ENCODE results near the gene SPEG. TPM values are rescaled to one million over a fixed set of nuclear protein-coding genes. Genes with fewer than 3 reads are reported as not detected.

SPEG gene
- total RNA-seq, 1 donor from 2014 or later = 71.2 TPM

GRCh38 chr2:219468410-219469185 is 34.0 kb downstream of the SPEG start:
- Histone ChIP-seq H3K9me3 (ENCODE audit: insufficient read depth, low read depth, low read length) (no peaks in the 10 kb centered on the region), H3K4me1 (ENCODE audit: insufficient read depth, low read length) (peaks cover 14% of the 10 kb centered on the region), H3K9ac (ENCODE audit: low read length) (peak overlapping the region; percentile 24), H3K4me3 (ENCODE audit: insufficient read depth, low read depth, low read length) (no peak overlapping the region), H3K79me2 (ENCODE audit: insufficient read depth, low read length) (no peaks in the 10 kb centered on the region), H4K20me1 (ENCODE audit: insufficient read depth, low read length) (no peaks in the 10 kb centered on the region), H2AFZ (ENCODE audit: low read depth, low read length) (no peak overlapping the region), H3K27me3 (ENCODE audit: insufficient read depth, low read length) (no peaks in the 10 kb centered on the region), H3K36me3 (ENCODE audit: insufficient read depth, low read length) (peaks cover 7% of the 10 kb centered on the region), H3K27ac (ENCODE audit: low read depth, low read length) (peak overlapping the region; percentile 13), H3K4me2 (ENCODE audit: low read length) (no peak overlapping the region)
- no peak for DNase-seq (ENCODE audit: low read depth)
- TF ChIP-seq EZH2 (IDR thresholded peaks at IDR 0.05; ENCODE audit: insufficient read depth, low read length) (no peak), CTCF (IDR thresholded peaks at IDR 0.05; ENCODE audit: insufficient read depth, low read depth, low read length) (no peak)
- H3K4me1 Mint-ChIP-seq (ENCODE audit: low read depth, unreplicated experiment) = peaks cover 12% of the 10 kb centered on the region
- no peak overlapping the region for H3K4me3 Mint-ChIP-seq (ENCODE audit: unreplicated experiment)
- FAIRE-seq = no peak
- H3K9me3 Mint-ChIP-seq (ENCODE audit: unreplicated experiment) = no peaks in the 10 kb centered on the region
- H3K27ac Mint-ChIP-seq (ENCODE audit: unreplicated experiment) = no peak overlapping the region
- H3K27me3 Mint-ChIP-seq (ENCODE audit: low read depth, unreplicated experiment) = peaks cover 5% of the 10 kb centered on the region
- peaks cover 29% of the 10 kb centered on the region for H3K36me3 Mint-ChIP-seq (ENCODE audit: low read depth, unreplicated experiment)

- no peaks in the 10 kb centered on the region for H4K20me1 ChIP-seq (ENCODE audit: insufficient read depth, low read length)
- H3K9me3 Mint-ChIP-seq (ENCODE audit: unreplicated experiment) = no peaks in the 10 kb centered on the region
- no peak overlapping the region for H2AFZ ChIP-seq (ENCODE audit: low read depth, low read length)
- H3K36me3 Mint-ChIP-seq (ENCODE audit: low read depth, unreplicated experiment) = peaks cover 29% of the 10 kb centered on the region
- FAIRE-seq (no peak), DNase-seq (ENCODE audit: low read depth) (peak; percentile 72)
- H3K79me2 ChIP-seq (ENCODE audit: insufficient read depth, low read length) = no peaks in the 10 kb centered on the region
- H3K27ac Mint-ChIP-seq (ENCODE audit: unreplicated experiment) = no peak overlapping the region
- peak overlapping the region; percentile 24 for H3K9ac ChIP-seq (ENCODE audit: low read length)
- H3K9me3 ChIP-seq (ENCODE audit: insufficient read depth, low read depth, low read length) = no peaks in the 10 kb centered on the region
- peaks cover 12% of the 10 kb centered on the region for H3K4me1 Mint-ChIP-seq (ENCODE audit: low read depth, unreplicated experiment)
- H3K27ac ChIP-seq (ENCODE audit: low read depth, low read length) = peak overlapping the region; percentile 13
- H3K4me3 ChIP-seq (ENCODE audit: insufficient read depth, low read depth, low read length) = no peak overlapping the region
- peaks cover 7% of the 10 kb centered on the region for H3K27me3 Mint-ChIP-seq (ENCODE audit: low read depth, unreplicated experiment)
- H3K4me3 Mint-ChIP-seq (ENCODE audit: unreplicated experiment) = peak overlapping the region; percentile 34
- H3K27me3 ChIP-seq (ENCODE audit: insufficient read depth, low read length) = no peaks in the 10 kb centered on the region
- H3K4me1 ChIP-seq (ENCODE audit: insufficient read depth, low read length) = peaks cover 14% of the 10 kb centered on the region
- TF ChIP-seq CTCF (IDR thresholded peaks at IDR 0.05; ENCODE audit: insufficient read depth, low read depth, low read length) (no peak), EZH2 (IDR thresholded peaks at IDR 0.05; ENCODE audit: insufficient read depth, low read length) (no peak)
- peaks cover 8% of the 10 kb centered on the region for H3K36me3 ChIP-seq (ENCODE audit: insufficient read depth, low read length)
- H3K4me2 ChIP-seq (ENCODE audit: low read length) = no peak overlapping the region
Measured at GRCh38 chr2:219469186-219469724, 34.6 kb downstream of the SPEG start.

GRCh38 chr2:219470429-219470828 is 35.8 kb downstream of the SPEG start:
- H3K27ac Mint-ChIP-seq (ENCODE audit: unreplicated experiment) = peak overlapping the region; percentile 34
- H3K27ac ChIP-seq (ENCODE audit: low read depth, low read length) = no peak overlapping the region
- H3K79me2 ChIP-seq (ENCODE audit: insufficient read depth, low read length) = no peaks in the 10 kb centered on the region
- no peaks in the 10 kb centered on the region for H3K27me3 ChIP-seq (ENCODE audit: insufficient read depth, low read length)
- no peak overlapping the region for H3K4me3 Mint-ChIP-seq (ENCODE audit: unreplicated experiment)
- peaks cover 22% of the 10 kb centered on the region for H3K36me3 Mint-ChIP-seq (ENCODE audit: low read depth, unreplicated experiment)
- H3K4me1 Mint-ChIP-seq (ENCODE audit: low read depth, unreplicated experiment) = peaks cover 12% of the 10 kb centered on the region
- H4K20me1 ChIP-seq (ENCODE audit: insufficient read depth, low read length) = no peaks in the 10 kb centered on the region
- H3K4me3 ChIP-seq (ENCODE audit: insufficient read depth, low read depth, low read length) = no peak overlapping the region
- H3K9me3 ChIP-seq (ENCODE audit: insufficient read depth, low read depth, low read length) = no peaks in the 10 kb centered on the region
- no peak overlapping the region for H3K4me2 ChIP-seq (ENCODE audit: low read length)
- H3K36me3 ChIP-seq (ENCODE audit: insufficient read depth, low read length) = peaks cover 9% of the 10 kb centered on the region
- H3K4me1 ChIP-seq (ENCODE audit: insufficient read depth, low read length) = peaks cover 16% of the 10 kb centered on the region
- H2AFZ ChIP-seq (ENCODE audit: low read depth, low read length) = no peak overlapping the region
- no peak overlapping the region for H3K9ac ChIP-seq (ENCODE audit: low read length)
- FAIRE-seq = no peak
- H3K9me3 Mint-ChIP-seq (ENCODE audit: unreplicated experiment) = no peaks in the 10 kb centered on the region
- no peak for DNase-seq (ENCODE audit: low read depth)
- H3K27me3 Mint-ChIP-seq (ENCODE audit: low read depth, unreplicated experiment) = peaks cover 7% of the 10 kb centered on the region
- TF ChIP-seq CTCF (IDR thresholded peaks at IDR 0.05; ENCODE audit: insufficient read depth, low read depth, low read length) (no peak), EZH2 (IDR thresholded peaks at IDR 0.05; ENCODE audit: insufficient read depth, low read length) (no peak)
